ENCODE data around the gene CMTM4.

GRCh38 chr16:66574531-66574930, 122.0 kb downstream of the CMTM4 start:
- TF ChIP-seq CTCF (IDR thresholded peaks at IDR 0.05; ENCODE audit: borderline replicate concordance, extremely low read depth, low read length, poor library complexity, severe bottlenecking), result no peak
- no peak for TF ChIP-seq EZH2 (IDR thresholded peaks at IDR 0.05; ENCODE audit: borderline replicate concordance, low read depth, low read length, severe bottlenecking)

Data from DND-41 (cell line).